ENCODE measurements around the gene HMGCL.

GRCh38 chr1:23799570-23800399, 25.4 kb downstream of the HMGCL start:
- no peak for TF ChIP-seq SP1 (IDR thresholded peaks at IDR 0.05)
- TF ChIP-seq NFRKB (IDR thresholded peaks at IDR 0.05): no peak
- no peak for TF ChIP-seq TARDBP (IDR thresholded peaks at IDR 0.05)
